Activated CD4-positive, alpha-beta T cell treated with anti-CD3 and anti-CD28 coated beads, Interleukin-2, amount 10 ng/mL, durations not matched to agents 24 days and 14 days (primary cell): ENCODE data around the gene LIN52. TPM values are rescaled to one million over a fixed set of nuclear protein-coding genes. Genes with fewer than 3 reads are reported as not detected.

Source experiments
- DNase-seq: peaks from one replicate; pipeline ENCODE4 v3.0.0; 2022
- H3K27ac Mint-ChIP-seq: one replicate; pipeline ENCODE4 v1.8.0; 2022; ENCODE audit warnings: mild to moderate bottlenecking, mixed read lengths
- H3K27me3 Mint-ChIP-seq: one replicate; pipeline ENCODE4 v1.8.0; 2022; ENCODE audit warnings: mixed read lengths
- H3K36me3 Mint-ChIP-seq: one replicate; pipeline ENCODE4 v1.8.0; 2022; ENCODE audit warnings: low read depth, mild to moderate bottlenecking, mixed read lengths
- H3K4me1 Mint-ChIP-seq: one replicate; pipeline ENCODE4 v1.8.0; 2021; ENCODE audit warnings: mixed read lengths
- H3K4me3 Mint-ChIP-seq: one replicate; pipeline ENCODE4 v1.8.0; 2022; ENCODE audit warnings: mild to moderate bottlenecking, moderate library complexity, mixed read lengths
- H3K9me3 Mint-ChIP-seq: one replicate; pipeline ENCODE4 v1.8.0; 2021; ENCODE audit warnings: mixed read lengths
- intact Hi-C: fragments of 100-400 bp; cut with micrococcal nuclease; formaldehyde crosslinking; loops from one replicate; pipeline ENCODE4 v1.15.1; 2023
- total RNA-seq: library from RNA; stranded (reverse); gene quantifications from 2 replicates; pipeline ENCODE4 v1.2.3, GENCODE V29; 2022

LIN52 gene
- total RNA-seq, 1 donor from 2014 or later, result 21.5 TPM

GRCh38 chr14:74241652-74242017, 156.9 kb downstream of the LIN52 start:
- Mint-ChIP-seq H3K27ac (no peak overlapping the region), H3K4me3 (peak overlapping the region; percentile 50), H3K4me1 (peaks cover 7% of the 10 kb centered on the region), H3K27me3 (peaks cover 83% of the 10 kb centered on the region), H3K9me3 (no peaks in the 10 kb centered on the region), H3K36me3 (peaks cover 3% of the 10 kb centered on the region)
- intact Hi-C loops, result no loop called here
- DNase-seq, result no peak

- DNase-seq, result no peak
- intact Hi-C loops, result no loop called here
- H3K9me3 Mint-ChIP-seq, result no peaks in the 10 kb centered on the region
- H3K4me3 Mint-ChIP-seq, result peak overlapping the region; percentile 43
- H3K27ac Mint-ChIP-seq, result no peak overlapping the region
- H3K4me1 Mint-ChIP-seq, result peaks cover 7% of the 10 kb centered on the region
- H3K36me3 Mint-ChIP-seq, result peaks cover 3% of the 10 kb centered on the region
- peaks cover 86% of the 10 kb centered on the region for H3K27me3 Mint-ChIP-seq
Measured at GRCh38 chr14:74242021-74242779, 157.4 kb downstream of the LIN52 start.

- Mint-ChIP-seq H3K4me1 (peaks cover 7% of the 10 kb centered on the region), H3K9me3 (no peaks in the 10 kb centered on the region), H3K27ac (no peak overlapping the region), H3K27me3 (peaks cover 82% of the 10 kb centered on the region), H3K4me3 (no peak overlapping the region), H3K36me3 (peaks cover 3% of the 10 kb centered on the region)
- no peak for DNase-seq
- intact Hi-C loops, result no loop called here
Measured at GRCh38 chr14:74242780-74243042, 158.0 kb downstream of the LIN52 start.

DNA sequence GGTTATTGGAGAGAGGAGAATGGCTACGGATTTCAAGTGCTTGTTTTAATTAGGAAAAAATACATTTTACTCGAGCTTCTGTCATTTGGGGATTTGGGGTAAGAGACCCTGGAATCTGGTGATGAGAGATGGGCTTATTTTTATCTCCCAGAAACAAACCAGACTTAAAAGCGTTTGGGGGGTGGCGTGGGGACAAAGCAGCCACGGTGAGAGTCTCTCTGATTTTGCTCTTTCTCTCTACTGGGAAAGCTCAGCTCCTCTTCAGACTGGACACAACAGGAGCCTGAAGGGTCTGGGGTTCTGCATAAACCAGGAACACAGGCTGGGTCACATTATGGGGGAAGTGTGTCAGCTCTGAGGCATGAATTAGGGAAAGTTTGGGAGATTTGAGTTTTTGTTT, 158.3 kb downstream of the LIN52 start:
- peaks cover 80% of the 10 kb centered on the region for H3K27me3 Mint-ChIP-seq
- intact Hi-C loops, result no loop called here
- H3K27ac Mint-ChIP-seq, result no peak overlapping the region
- DNase-seq, result no peak
- no peaks in the 10 kb centered on the region for H3K9me3 Mint-ChIP-seq
- no peak overlapping the region for H3K4me3 Mint-ChIP-seq
- peaks cover 3% of the 10 kb centered on the region for H3K36me3 Mint-ChIP-seq
- H3K4me1 Mint-ChIP-seq, result peaks cover 7% of the 10 kb centered on the region

DNA sequence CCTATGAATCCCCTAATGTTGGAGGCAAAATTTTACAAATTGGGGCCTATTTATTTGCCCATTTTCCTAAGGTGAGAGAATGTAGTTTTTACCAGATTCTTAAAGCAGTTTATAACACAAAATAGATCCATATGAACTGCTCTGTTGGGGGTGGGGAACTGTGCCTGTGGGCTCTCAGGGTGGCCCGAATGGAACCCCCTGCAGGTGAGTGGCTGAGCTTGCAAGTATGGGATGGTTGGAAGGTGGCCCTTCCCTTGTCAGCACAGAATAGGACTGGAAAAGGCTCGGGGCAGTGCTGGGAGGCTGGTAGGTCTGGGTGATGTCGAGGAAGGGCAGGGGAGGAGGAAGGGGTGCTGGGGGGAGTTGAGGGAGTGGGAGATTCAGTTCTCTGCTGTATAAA, 159.4 kb downstream of the LIN52 start:
- H3K36me3 Mint-ChIP-seq, result peaks cover 3% of the 10 kb centered on the region
- no peak overlapping the region for H3K27ac Mint-ChIP-seq
- H3K27me3 Mint-ChIP-seq, result peaks cover 72% of the 10 kb centered on the region
- no peak for DNase-seq
- peaks cover 7% of the 10 kb centered on the region for H3K4me1 Mint-ChIP-seq
- intact Hi-C loops, result no loop called here
- H3K9me3 Mint-ChIP-seq, result no peaks in the 10 kb centered on the region
- H3K4me3 Mint-ChIP-seq, result no peak overlapping the region

DNA sequence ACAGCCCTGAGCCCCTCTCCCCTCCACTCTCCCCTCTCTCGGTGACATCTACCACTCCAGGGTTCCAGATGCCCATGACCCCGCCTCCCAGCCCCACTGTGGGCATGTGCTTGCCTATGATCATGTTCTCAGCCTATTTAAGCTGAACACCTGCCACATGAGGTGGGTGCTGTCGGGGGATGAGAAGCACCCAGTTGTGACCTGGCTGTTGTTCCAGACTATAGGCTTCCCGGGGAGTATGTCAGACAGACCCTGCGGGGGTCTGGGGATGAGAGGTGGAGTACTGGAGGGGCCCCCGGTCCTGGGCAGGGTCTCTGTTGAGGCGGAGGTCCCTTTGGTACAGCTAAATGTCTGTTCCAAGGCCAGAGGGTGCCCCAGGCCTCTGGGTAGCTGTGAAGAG, 160.5 kb downstream of the LIN52 start:
- H3K4me1 Mint-ChIP-seq, result peaks cover 7% of the 10 kb centered on the region
- H3K36me3 Mint-ChIP-seq, result peaks cover 3% of the 10 kb centered on the region
- no peak for DNase-seq
- intact Hi-C loops, result no loop called here
- no peaks in the 10 kb centered on the region for H3K9me3 Mint-ChIP-seq
- no peak overlapping the region for H3K4me3 Mint-ChIP-seq
- no peak overlapping the region for H3K27ac Mint-ChIP-seq
- H3K27me3 Mint-ChIP-seq, result peaks cover 76% of the 10 kb centered on the region

DNA sequence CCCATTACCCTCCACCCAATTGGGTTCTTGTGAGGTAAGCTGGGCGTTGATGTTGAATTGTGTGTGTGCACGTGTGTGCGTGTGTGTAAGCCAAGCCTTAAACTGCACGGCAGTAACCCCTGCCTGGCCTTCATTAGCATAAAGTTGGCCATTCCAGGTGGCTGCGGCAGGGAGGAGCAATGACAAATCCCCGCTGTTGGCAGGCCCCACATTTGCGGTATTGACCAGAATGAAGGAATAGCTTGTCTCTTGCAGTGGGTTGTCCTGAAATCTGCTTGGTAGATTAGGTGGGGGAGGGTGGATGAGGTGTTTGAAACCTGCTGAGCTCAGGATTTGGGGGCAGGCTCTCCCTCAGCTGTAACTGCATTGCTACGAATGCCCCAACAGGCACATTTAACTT, 161.8 kb downstream of the LIN52 start:
- Mint-ChIP-seq H3K4me3 (no peak overlapping the region), H3K4me1 (peaks cover 9% of the 10 kb centered on the region), H3K9me3 (no peaks in the 10 kb centered on the region), H3K27me3 (peaks cover 69% of the 10 kb centered on the region), H3K36me3 (peaks cover 3% of the 10 kb centered on the region), H3K27ac (no peak overlapping the region)
- intact Hi-C loops, result no loop called here
- DNase-seq, result no peak

DNA sequence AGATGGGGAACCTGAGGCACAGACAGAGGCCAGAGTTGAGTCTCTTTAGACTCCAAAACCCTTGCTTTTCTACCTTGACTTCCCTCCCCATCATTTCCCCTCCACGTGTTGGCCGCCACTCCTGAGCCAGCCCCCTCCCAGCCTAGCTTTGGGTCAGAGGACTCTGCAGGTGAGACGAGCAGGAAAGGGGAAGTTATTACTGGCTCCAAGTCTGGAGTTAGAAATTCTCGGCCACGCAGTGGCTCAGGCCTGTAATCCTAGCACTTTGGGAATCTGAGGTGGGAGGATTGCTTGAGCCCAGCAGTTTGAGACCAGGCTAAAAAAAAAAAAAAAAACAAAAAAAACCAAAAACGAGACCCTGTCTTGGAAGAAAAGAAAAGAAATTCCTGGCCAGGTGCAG, 163.3 kb downstream of the LIN52 start:
- no peaks in the 10 kb centered on the region for H3K9me3 Mint-ChIP-seq
- H3K4me1 Mint-ChIP-seq, result peaks cover 6% of the 10 kb centered on the region
- H3K27me3 Mint-ChIP-seq, result peaks cover 60% of the 10 kb centered on the region
- no peak overlapping the region for H3K27ac Mint-ChIP-seq
- intact Hi-C loops, result no loop called here
- H3K4me3 Mint-ChIP-seq, result no peak overlapping the region
- no peaks in the 10 kb centered on the region for H3K36me3 Mint-ChIP-seq
- DNase-seq, result no peak

GRCh38 chr14:74249433-74250375, 164.9 kb downstream of the LIN52 start:
- peaks cover 45% of the 10 kb centered on the region for H3K27me3 Mint-ChIP-seq
- H3K36me3 Mint-ChIP-seq, result no peaks in the 10 kb centered on the region

More at GRCh38 chr14:74249433-74250375, 164.9 kb downstream of the LIN52 start:
- intact Hi-C loops, result no loop called here
- no peak overlapping the region for H3K4me3 Mint-ChIP-seq
- H3K27ac Mint-ChIP-seq, result no peak overlapping the region
- H3K4me1 Mint-ChIP-seq, result peaks cover 6% of the 10 kb centered on the region
- no peak for DNase-seq
- no peaks in the 10 kb centered on the region for H3K9me3 Mint-ChIP-seq

Other genes starting within 250 kb of the LIN52 start
- gene PTGR2, start 233.1 kb upstream of the LIN52 start, total RNA-seq, result 1.5 and 2.1 TPM in 2 replicates
- gene ZNF410, start 198.1 kb upstream of the LIN52 start, total RNA-seq, result 62.7 and 70.2 TPM in 2 replicates
- gene FAM161B, start 134.9 kb upstream of the LIN52 start, total RNA-seq, result 0.57 and 0.75 TPM in 2 replicates
- gene COQ6, start 134.7 kb upstream of the LIN52 start, total RNA-seq, result 16.6 and 20.1 TPM in 2 replicates
- gene ENTPD5, start 65.7 kb upstream of the LIN52 start, total RNA-seq, result 10.6 and 12.2 TPM in 2 replicates
- gene BBOF1, start 65.6 kb upstream of the LIN52 start, total RNA-seq, result 0.57 and 0.72 TPM in 2 replicates
- 10.8 and 11.8 TPM in 2 replicates for gene ALDH6A1, start 503 bp upstream of the LIN52 start, total RNA-seq
- not detected in 2 replicates for gene VSX2, start 154.5 kb downstream of the LIN52 start, total RNA-seq
- gene ABCD4, start 218.0 kb downstream of the LIN52 start, total RNA-seq, result 42.4 and 42.9 TPM in 2 replicates